Kidney epithelial cell (primary cell): ENCODE results near the gene ZNF804B. TPM values are rescaled to one million over a fixed set of nuclear protein-coding genes. Genes with fewer than 3 reads are reported as not detected.

ENCODE experiments used
- DNase-seq: peaks from one replicate; pipeline ENCODE4 v3.0.0-alpha.2; 2010; ENCODE audit warnings: low read depth
- H3K27me3 ChIP-seq: 2 replicates; pipeline ENCODE4 v1.6.0; 2011; ENCODE audit warnings: low read length; ENCODE audit not compliant: control insufficient read depth, insufficient read depth
- H3K36me3 ChIP-seq: 2 replicates; pipeline ENCODE4 v1.5.1; 2011; ENCODE audit warnings: low read length; ENCODE audit not compliant: control insufficient read depth, insufficient read depth
- H3K4me3 ChIP-seq: 2 replicates; pipeline ENCODE4 v1.5.1; 2011; ENCODE audit warnings: low read depth, mild to moderate bottlenecking, control low read depth, low read length
- CTCF ChIP-seq: IDR thresholded peaks from 2 replicates; pipeline ENCODE4 v1.5.1; 2011; ENCODE audit warnings: mild to moderate bottlenecking, moderate library complexity, low read length, control low read depth, inconsistent platforms; ENCODE audit not compliant: insufficient read depth, poor library complexity, severe bottlenecking
- total RNA-seq: library from RNA; depleted of rRNA; stranded (reverse); fragments of >200 nt; gene quantifications from 2 replicates; pipeline ENCODE4 v1.2.3, GENCODE V29; 2015

The ZNF804B gene
- total RNA-seq, 1 donor from 2014 or later = not detected

- H3K36me3 ChIP-seq = no peaks in the 10 kb centered on the region
- no peak overlapping the region for H3K4me3 ChIP-seq
- peak; percentile 71 for DNase-seq
- TF ChIP-seq CTCF = no peak
- H3K27me3 ChIP-seq = no peaks in the 10 kb centered on the region
Measured at GRCh38 chr7:89029864-89030263, 270.4 kb downstream of the ZNF804B start.

DNA sequence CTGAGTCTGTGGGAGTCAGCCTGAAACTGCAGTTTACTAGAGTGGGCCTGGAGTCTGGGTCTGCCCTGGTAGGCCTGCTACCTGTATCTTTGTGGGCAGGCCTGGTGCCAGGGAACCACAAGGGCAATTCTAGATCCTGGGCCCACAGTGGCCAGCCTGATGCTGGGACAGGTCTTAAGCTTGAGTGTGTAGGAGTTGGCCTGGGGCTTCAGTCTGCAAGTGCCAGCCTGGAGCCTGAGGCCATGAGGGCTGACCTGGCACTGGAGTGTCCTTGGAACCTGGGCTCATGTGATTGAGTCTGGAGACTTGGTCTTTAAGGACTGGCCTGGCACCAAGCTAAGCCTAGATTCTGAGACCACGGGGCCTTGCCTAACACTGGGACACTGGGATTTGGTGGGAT lies 281.7 kb downstream of the ZNF804B start:
- Histone ChIP-seq H3K36me3 (no peaks in the 10 kb centered on the region), H3K27me3 (no peaks in the 10 kb centered on the region), H3K4me3 (no peak overlapping the region)
- TF ChIP-seq CTCF = no peak
- no peak for DNase-seq

GRCh38 chr7:89042940-89043339 lies 283.4 kb downstream of the ZNF804B start:
- no peak for TF ChIP-seq CTCF
- H3K36me3 ChIP-seq = no peaks in the 10 kb centered on the region
- H3K4me3 ChIP-seq = no peak overlapping the region
- no peaks in the 10 kb centered on the region for H3K27me3 ChIP-seq
- DNase-seq = no peak

DNA sequence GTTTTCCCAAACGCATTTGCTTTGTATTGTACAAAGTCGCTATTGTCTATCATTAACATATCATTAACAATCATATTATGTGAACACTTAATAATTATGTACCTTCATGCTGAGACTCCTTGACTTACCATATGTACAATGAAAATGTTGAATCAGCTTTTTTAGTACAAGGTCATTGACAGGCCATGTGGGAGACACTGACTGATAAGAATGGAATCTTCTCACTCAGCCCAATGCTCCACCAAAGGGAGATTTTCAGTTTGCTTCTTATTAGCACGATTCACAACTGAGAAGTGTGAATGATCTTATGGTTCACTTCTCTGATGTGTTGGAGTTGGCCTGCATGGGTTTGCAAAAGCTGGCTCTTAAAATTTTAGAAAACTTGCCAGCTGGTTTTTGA lies 289.5 kb downstream of the ZNF804B start:
- Histone ChIP-seq H3K27me3 (no peaks in the 10 kb centered on the region), H3K4me3 (no peak overlapping the region), H3K36me3 (no peaks in the 10 kb centered on the region)
- DNase-seq = no peak
- no peak for TF ChIP-seq CTCF

DNA sequence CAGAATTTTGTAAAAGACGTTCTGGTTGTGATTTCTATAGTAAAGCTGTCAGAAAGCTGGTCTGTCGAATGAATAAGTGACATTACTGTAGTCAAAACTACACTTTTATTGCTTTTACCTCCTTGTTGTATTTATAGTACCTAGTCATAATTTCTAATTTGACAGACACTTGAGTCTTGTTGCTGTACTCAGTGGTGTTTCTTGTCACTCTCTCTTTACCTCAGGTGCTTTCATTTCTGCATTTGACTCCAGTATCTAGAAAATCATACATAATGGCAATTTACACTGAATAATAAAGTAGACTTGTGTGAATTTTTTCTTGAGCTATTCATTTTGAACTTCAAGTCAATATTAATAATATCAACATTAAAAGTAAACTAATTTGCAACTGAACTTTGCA lies 293.6 kb downstream of the ZNF804B start:
- no peak for DNase-seq
- Histone ChIP-seq H3K27me3 (no peaks in the 10 kb centered on the region), H3K36me3 (no peaks in the 10 kb centered on the region), H3K4me3 (no peak overlapping the region)
- TF ChIP-seq CTCF = no peak

DNA sequence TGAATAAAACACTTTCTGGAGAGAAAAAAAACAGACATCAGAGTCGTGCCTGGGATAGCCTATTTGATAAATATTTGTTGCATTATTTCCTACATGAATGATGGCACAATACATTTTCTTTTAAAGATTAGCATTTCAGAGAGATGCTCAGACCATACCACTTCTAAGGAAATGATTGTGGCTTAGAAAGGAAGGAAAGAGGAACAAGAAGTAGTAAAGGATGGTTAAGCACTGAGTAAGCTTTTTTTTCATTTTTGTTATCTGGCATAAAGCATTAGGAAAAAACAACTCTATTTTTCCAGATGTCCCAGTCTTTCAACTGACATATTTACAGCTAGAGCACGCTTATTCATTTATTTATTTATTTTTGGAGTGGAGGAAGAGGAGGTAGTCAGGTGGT lies 294.9 kb downstream of the ZNF804B start:
- DNase-seq = no peak
- no peak overlapping the region for H3K4me3 ChIP-seq
- no peak for TF ChIP-seq CTCF
- no peaks in the 10 kb centered on the region for H3K27me3 ChIP-seq
- H3K36me3 ChIP-seq = no peaks in the 10 kb centered on the region
